HG03442 (cell line): ENCODE results near the gene TOMM40.
"Not testable (repeated sequence)": the region's sequence is repeated elsewhere in the genome, so short reads cannot be mapped to it uniquely, and the experiment has no call there.

Experiments used
- ATAC-seq: cut with Tn5 transposase; IDR thresholded peaks from one replicate; pipeline ENCODE4 v1.9.1; 2021; ENCODE audit warnings: mild to moderate bottlenecking, moderate library complexity; ENCODE audit not compliant: unreplicated experiment

Gene TOMM40

GRCh38 chr19:44924243-44924725 is 33.2 kb downstream of the TOMM40 start:
- ATAC-seq = no peak

- ATAC-seq = no peak
Measured at GRCh38 chr19:44925114-44925891, 34.2 kb downstream of the TOMM40 start.

- not testable (repeated sequence) for ATAC-seq
Measured at GRCh38 chr19:44926245-44927077, 35.4 kb downstream of the TOMM40 start.

- no peak for ATAC-seq
Measured at GRCh38 chr19:44927746-44928145, 36.7 kb downstream of the TOMM40 start.

GRCh38 chr19:44930088-44930487 is 39.0 kb downstream of the TOMM40 start:
- ATAC-seq = no peak

- ATAC-seq = no peak
Measured at GRCh38 chr19:44931541-44931940, 40.5 kb downstream of the TOMM40 start.

GRCh38 chr19:44939668-44940067 is 48.6 kb downstream of the TOMM40 start:
- no peak for ATAC-seq

GRCh38 chr19:44942067-44942571 is 51.1 kb downstream of the TOMM40 start, which contains the start of gene APOC4:
Gene APOC4 (plus strand): TSS chr19:44942237. CDS start chr19:44942278, 41 bp downstream.
- ATAC-seq = no peak

GRCh38 chr19:44943801-44944249 is 52.8 kb downstream of the TOMM40 start:
- ATAC-seq = no peak

GRCh38 chr19:44947041-44947581 is 56.1 kb downstream of the TOMM40 start:
- ATAC-seq = no peak

- no peak for ATAC-seq
Measured at GRCh38 chr19:44948237-44948636, 57.2 kb downstream of the TOMM40 start.

GRCh38 chr19:44948763-44949374 is 57.8 kb downstream of the TOMM40 start:
- ATAC-seq = no peak

GRCh38 chr19:44949550-44949949 is 58.5 kb downstream of the TOMM40 start:
- ATAC-seq = no peak

- no peak for ATAC-seq
Measured at GRCh38 chr19:44951179-44952159, 60.4 kb downstream of the TOMM40 start.
